ENCODE data around the gene CLN5.

CLN5 gene

DNA sequence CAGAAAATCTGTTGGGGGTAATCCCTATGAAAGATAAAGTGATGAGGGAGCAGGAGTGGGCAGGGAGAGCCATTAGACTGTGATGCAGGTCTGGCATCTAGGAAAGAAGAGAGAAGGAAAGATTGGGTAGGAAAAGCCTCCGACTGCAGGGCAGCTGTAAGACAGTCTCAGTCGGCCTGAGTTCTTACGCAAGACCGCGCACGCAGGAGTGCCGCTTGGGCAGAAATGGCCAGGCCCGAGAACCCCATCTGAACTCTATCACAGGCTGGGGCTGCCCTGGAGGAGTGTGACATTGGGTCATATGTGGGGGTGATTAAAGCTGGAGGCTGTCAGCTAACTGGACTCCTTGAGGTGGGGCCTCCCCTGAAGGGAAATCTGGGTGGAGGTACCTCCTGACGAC, 49.0 kb downstream of the CLN5 start:
- no peak overlapping the region for H3K4me3 ChIP-seq (ENCODE audit: low read depth, low read length)
- TF ChIP-seq, protein P1, sequence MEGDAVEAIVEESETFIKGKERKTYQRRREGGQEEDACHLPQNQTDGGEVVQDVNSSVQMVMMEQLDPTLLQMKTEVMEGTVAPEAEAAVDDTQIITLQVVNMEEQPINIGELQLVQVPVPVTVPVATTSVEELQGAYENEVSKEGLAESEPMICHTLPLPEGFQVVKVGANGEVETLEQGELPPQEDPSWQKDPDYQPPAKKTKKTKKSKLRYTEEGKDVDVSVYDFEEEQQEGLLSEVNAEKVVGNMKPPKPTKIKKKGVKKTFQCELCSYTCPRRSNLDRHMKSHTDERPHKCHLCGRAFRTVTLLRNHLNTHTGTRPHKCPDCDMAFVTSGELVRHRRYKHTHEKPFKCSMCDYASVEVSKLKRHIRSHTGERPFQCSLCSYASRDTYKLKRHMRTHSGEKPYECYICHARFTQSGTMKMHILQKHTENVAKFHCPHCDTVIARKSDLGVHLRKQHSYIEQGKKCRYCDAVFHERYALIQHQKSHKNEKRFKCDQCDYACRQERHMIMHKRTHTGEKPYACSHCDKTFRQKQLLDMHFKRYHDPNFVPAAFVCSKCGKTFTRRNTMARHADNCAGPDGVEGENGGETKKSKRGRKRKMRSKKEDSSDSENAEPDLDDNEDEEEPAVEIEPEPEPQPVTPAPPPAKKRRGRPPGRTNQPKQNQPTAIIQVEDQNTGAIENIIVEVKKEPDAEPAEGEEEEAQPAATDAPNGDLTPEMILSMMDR (IDR thresholded peaks at IDR 0.05; ENCODE audit: borderline replicate concordance, insufficient read depth, low read depth, low read length) = no peak

DNA sequence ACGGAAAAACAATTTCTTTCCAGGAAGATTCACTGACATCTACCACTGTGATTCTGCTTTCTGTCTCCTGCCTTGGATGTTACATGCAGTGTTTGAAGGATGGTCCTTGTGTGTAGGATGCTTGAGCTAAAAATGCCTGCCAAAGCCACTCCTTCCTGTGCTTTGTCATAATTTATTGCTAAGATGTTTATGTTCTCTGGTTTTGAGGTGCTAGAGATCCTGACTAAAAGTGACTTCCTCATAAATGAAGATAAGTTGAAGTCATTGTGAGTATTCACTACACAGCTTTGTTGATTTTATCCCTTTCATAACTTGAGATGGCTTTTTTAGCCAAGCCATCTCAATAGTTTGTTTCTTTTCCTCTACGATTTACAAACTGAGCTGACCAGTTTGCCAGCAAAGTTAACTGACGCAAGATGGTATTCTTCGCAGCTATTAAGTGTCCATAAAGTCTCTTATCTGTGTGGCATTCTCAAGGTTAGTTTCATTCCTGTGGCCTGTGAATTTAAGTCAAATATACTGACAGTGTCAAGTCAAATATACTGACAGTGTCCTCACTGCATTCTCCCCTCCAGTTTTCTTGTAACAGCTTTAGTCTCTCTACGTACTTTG, 50.8 kb downstream of the CLN5 start:
- H3K4me3 ChIP-seq (ENCODE audit: low read depth, low read length) = no peak overlapping the region

DNA sequence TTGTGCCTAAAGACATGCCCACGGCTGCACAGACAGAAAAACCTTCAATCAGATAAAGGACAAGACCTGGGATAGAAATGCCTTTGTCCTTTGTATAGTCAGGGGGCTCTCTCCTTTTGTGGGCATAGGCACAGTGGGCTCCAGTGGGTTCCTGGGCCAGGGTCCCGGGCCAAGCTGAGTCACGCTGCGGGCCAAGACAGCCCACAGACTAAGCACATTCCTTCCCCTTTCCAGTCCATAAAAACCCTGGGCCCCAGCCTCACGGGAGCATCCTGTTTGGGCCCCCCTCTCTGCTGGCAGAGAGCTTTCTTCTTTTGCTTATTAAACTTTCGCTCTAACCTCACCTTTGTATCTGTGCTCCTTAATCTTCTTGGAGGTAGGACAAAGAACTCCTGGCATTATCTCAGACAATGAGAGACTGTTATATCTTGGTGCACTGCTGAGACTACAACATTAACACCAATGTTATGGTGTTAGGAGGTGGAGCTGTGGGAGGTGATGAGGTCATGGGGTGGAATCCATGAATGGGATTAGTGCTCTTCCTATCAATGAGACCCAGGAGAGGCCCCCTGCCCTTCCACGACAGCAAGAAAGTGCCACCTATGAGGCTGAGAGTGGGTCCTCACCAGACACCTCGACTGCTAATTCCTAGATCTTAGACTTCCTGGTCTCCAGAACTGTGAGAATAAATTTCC, 55.9 kb downstream of the CLN5 start:
- TF ChIP-seq, protein P1 (IDR thresholded peaks at IDR 0.05; ENCODE audit: borderline replicate concordance, insufficient read depth, low read depth, low read length) = no peak
- no peak overlapping the region for H3K4me3 ChIP-seq (ENCODE audit: low read depth, low read length)

More for the DNA sequence above, 50.8 kb downstream of the CLN5 start:
- TF ChIP-seq, protein P1 (IDR thresholded peaks at IDR 0.05; ENCODE audit: borderline replicate concordance, insufficient read depth, low read depth, low read length) = no peak

DNA sequence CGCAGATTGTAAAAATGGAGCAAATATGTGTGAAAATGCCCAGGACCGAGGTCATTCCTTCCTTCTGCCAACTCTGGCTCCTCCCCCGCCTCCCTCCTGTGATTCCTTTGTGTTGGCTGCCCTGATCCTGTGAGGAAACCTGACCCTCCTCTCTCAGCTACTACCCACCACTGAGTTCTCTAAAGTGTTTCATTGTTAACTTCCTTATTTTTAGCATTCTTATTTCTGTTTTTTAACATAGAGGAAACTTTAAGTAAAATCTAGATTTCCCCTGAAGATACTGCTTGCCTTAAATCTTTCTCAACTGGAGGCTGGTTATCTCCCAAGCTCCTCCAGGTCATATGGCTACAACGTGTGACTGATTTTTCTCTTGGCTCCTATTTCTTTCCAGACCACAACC, 56.8 kb downstream of the CLN5 start:
- no peak overlapping the region for H3K4me3 ChIP-seq (ENCODE audit: low read depth, low read length)

DNA sequence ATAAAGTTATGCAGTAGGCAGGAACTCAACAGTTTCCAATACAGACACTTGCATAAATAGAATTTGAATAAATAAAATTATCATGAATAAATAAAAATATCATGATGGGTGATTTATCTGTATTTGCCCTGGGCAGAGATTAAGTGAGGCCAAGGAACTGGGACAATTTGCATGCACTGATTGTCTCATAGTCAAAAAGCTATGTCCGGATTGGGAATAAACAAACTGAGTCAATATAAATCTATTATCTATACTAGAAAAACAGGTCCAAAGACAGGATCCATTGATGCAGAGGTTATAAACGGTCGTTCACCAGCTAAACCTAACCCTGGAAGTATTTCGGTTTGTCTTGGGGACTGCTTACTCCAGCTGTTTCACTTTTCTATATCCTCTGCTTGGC, 61.3 kb downstream of the CLN5 start:
- H3K4me3 ChIP-seq (ENCODE audit: low read depth, low read length) = no peak overlapping the region
- TF ChIP-seq, protein P1 (IDR thresholded peaks at IDR 0.05; ENCODE audit: borderline replicate concordance, insufficient read depth, low read depth, low read length) = no peak

More for the DNA sequence above, 56.8 kb downstream of the CLN5 start:
- TF ChIP-seq, protein P1 (IDR thresholded peaks at IDR 0.05; ENCODE audit: borderline replicate concordance, insufficient read depth, low read depth, low read length) = no peak

Measured in GM12875 (cell line).